IMR-90 (cell line): Measurements from ENCODE around the gene THADA. TPM values are rescaled to one million over a fixed set of nuclear protein-coding genes. Genes with fewer than 3 reads are reported as not detected.

Source experiments
- ATAC-seq: fragments of 200-7000 bp; cut with Tn5 transposase; 2 replicates; pipeline ENCODE4 v1.9.1; 2020; ENCODE audit warnings: low read depth, mild to moderate bottlenecking, moderate library complexity
- BruUV-seq: library from RNA; stranded (reverse); fragments of 400-500 nt; replicated peaks from 2 replicates; lab custom pipeline; 2021; lab: Mats Ljungman, UMichigan
- CTCF ChIA-PET: fragments of 300-600 bp; formaldehyde crosslinking; extraction: SDS; loops from one replicate; lab custom pipeline; 2021; ENCODE audit warnings: antibody characterized with exemption; lab: Yijun Ruan, JAX
- POLR2A ChIA-PET: fragments of 300-600 bp; sonication (Branson Sonifier 250); formaldehyde crosslinking; loops from one replicate; lab custom pipeline; 2022; ENCODE audit warnings: antibody characterized with exemption; ENCODE audit not compliant: unreplicated experiment; lab: Charles Lee
- DNase-seq: peaks from one replicate; pipeline ENCODE4 v3.0.0; 2013
- H2AFZ ChIP-seq: replicated peaks from 2 replicates; pipeline ENCODE3; 2013; ENCODE audit warnings: low read length, mild to moderate bottlenecking; ENCODE audit not compliant: poor library complexity
- H2AK5ac ChIP-seq: 2 replicates; pipeline ENCODE4 v1.6.1; 2013; ENCODE audit warnings: low read depth, low read length, inconsistent platforms
- H2AK9ac ChIP-seq: replicated peaks from 2 replicates; pipeline ENCODE3; 2013; ENCODE audit warnings: mild to moderate bottlenecking, low read depth, low read length, moderate library complexity; ENCODE audit not compliant: poor library complexity
- H2BK120ac ChIP-seq: 2 replicates; pipeline ENCODE4 v1.6.1; 2013; ENCODE audit warnings: low read depth, low read length, inconsistent platforms
- H2BK15ac ChIP-seq: 3 replicates; pipeline ENCODE4 v1.6.1; 2013; ENCODE audit warnings: low read depth, low read length, inconsistent platforms
- H2BK20ac ChIP-seq: 2 replicates; pipeline ENCODE4 v1.6.1; 2013; ENCODE audit warnings: low read depth, mild to moderate bottlenecking, inconsistent platforms, low read length, moderate library complexity
- H2BK5ac ChIP-seq: 2 replicates; pipeline ENCODE4 v1.6.1; 2013; ENCODE audit warnings: mild to moderate bottlenecking, low read depth, low read length, inconsistent platforms; ENCODE audit not compliant: poor library complexity, severe bottlenecking
- H3K14ac ChIP-seq: replicated peaks from 2 replicates; pipeline ENCODE4 v1.6.1; 2013; ENCODE audit warnings: low read depth, low read length, inconsistent platforms
- H3K18ac ChIP-seq: 2 replicates; pipeline ENCODE4 v1.6.1; 2013; ENCODE audit warnings: low read depth, low read length, control low read depth
- H3K23ac ChIP-seq: 2 replicates; pipeline ENCODE4 v1.6.1; 2013; ENCODE audit warnings: low read depth, low read length, inconsistent platforms
- H3K27ac ChIP-seq: 2 replicates; pipeline ENCODE4 v1.5.1; 2013; ENCODE audit warnings: mild to moderate bottlenecking, control low read depth, low read length; ENCODE audit not compliant: insufficient read depth
- H3K27me3 ChIP-seq: 2 replicates; pipeline ENCODE4 v1.6.1; 2013; ENCODE audit warnings: low read length; ENCODE audit not compliant: control insufficient read depth, insufficient read depth
- H3K36me3 ChIP-seq: 2 replicates; pipeline ENCODE4 v1.6.1; 2013; ENCODE audit warnings: low read length, mixed read lengths; ENCODE audit not compliant: control insufficient read depth, insufficient read depth
- H3K4ac ChIP-seq: 2 replicates; pipeline ENCODE4 v1.6.1; 2013; ENCODE audit warnings: low read depth, low read length, inconsistent platforms
- H3K4me1 ChIP-seq: 2 replicates; pipeline ENCODE4 v1.6.1; 2013; ENCODE audit warnings: low read length, mixed read lengths; ENCODE audit not compliant: control insufficient read depth, insufficient read depth
- H3K4me2 ChIP-seq: 2 replicates; pipeline ENCODE4 v1.6.1; 2013; ENCODE audit warnings: low read depth, mild to moderate bottlenecking, control low read depth, low read length, moderate library complexity
- H3K4me3 ChIP-seq: 2 replicates; pipeline ENCODE4 v1.5.1; 2013; ENCODE audit warnings: low read depth, mild to moderate bottlenecking, control low read depth, low read length, moderate library complexity; ENCODE audit not compliant: insufficient read depth
- H3K56ac ChIP-seq: 2 replicates; pipeline ENCODE4 v1.6.1; 2013; ENCODE audit warnings: low read length, inconsistent platforms; ENCODE audit not compliant: insufficient read depth; ENCODE audit errors: extremely low read depth
- H3K79me1 ChIP-seq, 2 experiments: 2 replicates each; pipeline ENCODE4 v1.6.1; 2013; ENCODE audit warnings: low read length in 2 of 2, inconsistent platforms in 1 of 2, low read depth in 1 of 2
- H3K9ac ChIP-seq: 2 replicates; pipeline ENCODE4 v1.6.1; 2013; ENCODE audit warnings: low read depth, low read length, control low read depth
- H3K9me1 ChIP-seq: 2 replicates; pipeline ENCODE4 v1.6.1; 2013; ENCODE audit warnings: low read length, inconsistent platforms; ENCODE audit not compliant: insufficient read depth
- H3K9me3 ChIP-seq: 2 replicates; pipeline ENCODE4 v1.6.1; 2013; ENCODE audit warnings: low read length; ENCODE audit not compliant: control insufficient read depth, insufficient read depth
- H4K20me1 ChIP-seq: 2 replicates; pipeline ENCODE4 v1.6.1; 2013; ENCODE audit warnings: low read length, inconsistent platforms; ENCODE audit not compliant: insufficient read depth
- H4K5ac ChIP-seq: 2 replicates; pipeline ENCODE4 v1.6.1; 2013; ENCODE audit warnings: mild to moderate bottlenecking, low read depth, low read length, control low read depth
- H4K8ac ChIP-seq, 2 experiments: 2 replicates each; pipeline ENCODE4 v1.6.1; 2013; ENCODE audit warnings: low read depth in 2 of 2, low read length in 2 of 2, control low read depth in 1 of 2, inconsistent platforms in 1 of 2
- H4K91ac ChIP-seq: 2 replicates; pipeline ENCODE4 v1.6.1; 2013; ENCODE audit warnings: low read depth, low read length, inconsistent platforms; ENCODE audit not compliant: insufficient read depth
- CEBPB ChIP-seq: IDR thresholded peaks from 2 replicates; pipeline ENCODE4 v1.6.1; 2012; ENCODE audit warnings: low read depth, low read length, improper control_type of control experiment
- WGBS, 2 experiments: methylation state at CpG; one replicate each; pipeline versions ENCODE4 v1.1.5 to v1.1.7; 2013; ENCODE audit warnings: missing lambda C conversion rate in 2 of 2; ENCODE audit not compliant: insufficient read length in 1 of 2; ENCODE audit errors: extremely low coverage in 2 of 2; 5-methylcytosine and 5-hydroxymethylcytosine counted together
- dilution Hi-C: fragments of 300-500 bp; cut with HindIII; formaldehyde crosslinking; loops from one replicate; pipeline ENCODE4 v1.14.3; 2018; ENCODE audit warnings: low sequenced_read_pairs; ENCODE audit not compliant: unreplicated experiment
- in situ Hi-C: fragments of 300-500 bp; cut with MboI; formaldehyde crosslinking; loops from 3 replicates; pipeline ENCODE4 v1.14.3; 2019; ENCODE audit warnings: low sequenced_read_pairs, inconsistent platforms, mixed read lengths
- intact Hi-C: fragments of 100-400 bp; cut with micrococcal nuclease; formaldehyde crosslinking; loops from 2 replicates; pipeline ENCODE4 v1.10.0; 2022
- polyA plus RNA-seq, 3 experiments: library from polyadenylated mRNA; depleted of rRNA; stranded (reverse); fragments of >200 nt; gene quantifications; 2 replicates each; pipeline ENCODE4 v1.2.3, GENCODE V29; 2012; ENCODE audit warnings: low replicate concordance in 1 of 3
- total RNA-seq: library from RNA; depleted of rRNA; stranded (reverse); fragments of >200 nt; gene quantifications from 2 replicates; pipeline ENCODE4 v1.2.3, GENCODE V29; 2012
- TF ChIP-seq, protein P1 (sequence below): fragments of 150-350 bp; IDR thresholded peaks from 2 replicates; pipeline ENCODE4 v1.6.1; 2016; ENCODE audit warnings: low read depth, mild to moderate bottlenecking, low read length, moderate library complexity, borderline replicate concordance

Gene THADA
- total and polyA plus RNA-seq, 2 of the 4 experiments (the other 2 are of a cell fraction): 10.5 to 21.3 TPM

DNA sequence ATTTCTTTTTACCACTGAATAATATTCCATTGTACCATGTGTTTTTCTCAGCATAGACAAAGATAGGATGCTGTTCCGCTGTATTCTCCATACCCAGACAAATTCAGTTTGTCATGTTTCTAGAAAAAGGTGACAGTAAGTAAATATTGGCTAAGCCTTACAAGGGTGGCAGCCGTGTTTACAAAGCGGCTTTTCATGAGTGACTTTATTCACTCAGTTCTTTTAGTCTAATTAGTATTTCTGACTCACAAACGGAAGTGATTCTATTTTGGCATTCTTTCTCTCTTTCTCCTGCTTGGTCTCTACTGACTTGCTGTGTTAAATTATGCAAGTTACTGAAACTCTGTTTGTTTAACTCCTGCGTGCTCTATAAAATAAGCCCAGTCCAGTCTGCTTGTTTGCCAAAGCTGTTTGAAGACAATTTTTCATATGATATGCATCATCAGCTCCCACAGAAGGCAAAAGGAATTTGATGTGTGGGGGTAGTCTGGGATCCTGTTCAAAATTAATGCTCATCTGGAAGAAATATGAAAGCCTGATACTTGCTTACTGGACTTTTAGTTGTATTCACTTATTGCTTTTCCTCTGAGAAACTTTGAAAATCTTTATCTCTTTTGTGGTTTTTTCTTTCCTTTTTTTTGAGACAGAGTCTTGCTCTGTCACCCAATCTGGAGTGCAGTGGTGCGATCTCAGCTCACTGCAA, 38.9 kb upstream of the THADA start:
- no peak overlapping the region for H4K91ac ChIP-seq
- no peak overlapping the region for H2BK15ac ChIP-seq
- intact Hi-C loops (no loop called here), in situ Hi-C loops (loop anchor here (5.0 kb wide), 1 partner anchor 53 kb away; no protein-coding TSS in a partner anchor), dilution Hi-C loops (no loop called here)
- no peaks in the 10 kb centered on the region for H4K20me1 ChIP-seq
- H3K18ac ChIP-seq: 0 out of 2 replicates have a peak overlapping the region, but pooled peaks have one; percentile 70
- H3K4me1 ChIP-seq: peaks cover 7% of the 10 kb centered on the region; the same call in 1 of the 2 replicates
- no TSS peak for BruUV-seq
- no CpG with 5 or more reads among the region's 6 CpGs for WGBS, 2 experiments
- peak; percentile 28 for ATAC-seq
- H3K79me1 ChIP-seq: peaks cover 4 to 5% of the 10 kb centered on the region in 2 experiments; a peak in 2 of 4 replicates
- no peak overlapping the region for H3K23ac ChIP-seq
- peaks cover 4% of the 10 kb centered on the region; the same call in 1 of the 2 replicates for H3K9me1 ChIP-seq
- H2AFZ ChIP-seq: no peak overlapping the region
- no peak overlapping the region for H2AK5ac ChIP-seq
- H2BK20ac ChIP-seq: no peak overlapping the region
- H2BK120ac ChIP-seq: no peak overlapping the region
- H3K4ac ChIP-seq: no peak overlapping the region
- H3K4me2 ChIP-seq: peak overlapping the region; percentile 83
- H4K8ac ChIP-seq: no peak overlapping the region
- H3K36me3 ChIP-seq: no peaks in the 10 kb centered on the region
- no peak overlapping the region for H3K4me3 ChIP-seq
- DNase-seq: peak; percentile 89
- peak overlapping the region; percentile 75; the same call in 1 of the 2 replicates for H3K27ac ChIP-seq
- no peak overlapping the region for H2AK9ac ChIP-seq
- no peaks in the 10 kb centered on the region for H3K9me3 ChIP-seq
- TF ChIP-seq CEBPB: peak; percentile 67
- TF ChIP-seq, protein P1, sequence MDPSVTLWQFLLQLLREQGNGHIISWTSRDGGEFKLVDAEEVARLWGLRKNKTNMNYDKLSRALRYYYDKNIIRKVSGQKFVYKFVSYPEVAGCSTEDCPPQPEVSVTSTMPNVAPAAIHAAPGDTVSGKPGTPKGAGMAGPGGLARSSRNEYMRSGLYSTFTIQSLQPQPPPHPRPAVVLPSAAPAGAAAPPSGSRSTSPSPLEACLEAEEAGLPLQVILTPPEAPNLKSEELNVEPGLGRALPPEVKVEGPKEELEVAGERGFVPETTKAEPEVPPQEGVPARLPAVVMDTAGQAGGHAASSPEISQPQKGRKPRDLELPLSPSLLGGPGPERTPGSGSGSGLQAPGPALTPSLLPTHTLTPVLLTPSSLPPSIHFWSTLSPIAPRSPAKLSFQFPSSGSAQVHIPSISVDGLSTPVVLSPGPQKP: no peak
- H3K27me3 ChIP-seq: peaks cover 19% of the 10 kb centered on the region
- H4K5ac ChIP-seq: 0 out of 2 replicates have a peak overlapping the region, but pooled peaks have one; percentile 51
- ChIA-PET POLR2A (no interaction called here), CTCF (interaction anchor here (0.6 kb wide), 1 partner anchor 49 kb away, joined by 3 read pairs; no protein-coding TSS in a partner anchor)
- H3K9ac ChIP-seq: 0 out of 2 replicates have a peak overlapping the region, but pooled peaks have one; percentile 6
- H2BK5ac ChIP-seq: no peak overlapping the region
- no peak overlapping the region for H3K14ac ChIP-seq
- no peak overlapping the region for H3K56ac ChIP-seq
